Activated effector memory CD4-positive, alpha-beta T cell treated with Interleukin-2 at 50 U/mL for 16 hours (primary cell): ENCODE data around the gene COPZ2.
"Not testable (repeated sequence)": the region's sequence is repeated elsewhere in the genome, so short reads cannot be mapped to it uniquely, and the experiment has no call there.

Experiments used
- DNase-seq: peaks from one replicate; pipeline ENCODE4 v3.0.0-alpha.2; 2020

Gene COPZ2

DNA sequence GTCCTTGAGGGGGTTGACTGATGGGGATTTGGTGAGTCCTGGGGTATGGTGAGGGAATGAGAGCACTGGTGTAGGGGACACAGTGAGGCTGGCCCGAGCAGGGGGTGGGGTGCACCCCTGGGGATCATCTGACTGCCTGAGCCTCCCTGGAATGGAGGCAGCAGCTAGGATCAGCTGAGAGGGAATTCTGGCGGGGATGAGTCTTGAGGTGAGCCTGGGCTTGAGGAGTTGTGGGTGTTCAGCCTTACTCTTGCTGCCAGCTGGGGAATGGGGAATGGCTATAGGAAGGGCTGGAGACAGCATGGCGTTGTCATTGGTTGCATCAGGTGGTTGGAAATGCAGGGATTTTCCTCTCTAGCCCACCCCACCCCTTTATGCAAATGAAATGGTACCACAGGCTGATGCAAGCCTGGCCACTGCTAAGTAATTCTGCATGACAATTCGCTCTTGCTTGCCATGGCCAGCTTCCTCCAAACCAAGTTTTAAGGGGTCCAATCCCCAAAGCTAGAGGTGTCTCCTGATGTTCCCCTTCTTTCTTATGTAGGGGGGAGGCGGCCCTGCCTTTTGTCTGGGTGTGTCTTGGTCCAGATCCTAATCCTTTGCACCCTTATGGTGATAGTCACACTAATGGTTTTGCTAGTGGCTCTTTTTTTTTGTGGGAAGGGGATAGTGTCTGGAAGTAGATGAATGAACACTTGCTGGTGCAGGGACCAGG lies 18.1 kb upstream of the COPZ2 start:
- no peak for DNase-seq

- DNase-seq, result no peak
These were observed 16.9 kb upstream of the COPZ2 start for GRCh38 chr17:48054238-48055185.

- DNase-seq, result no peak
These were observed 16.2 kb upstream of the COPZ2 start for GRCh38 chr17:48053758-48054237.

DNA sequence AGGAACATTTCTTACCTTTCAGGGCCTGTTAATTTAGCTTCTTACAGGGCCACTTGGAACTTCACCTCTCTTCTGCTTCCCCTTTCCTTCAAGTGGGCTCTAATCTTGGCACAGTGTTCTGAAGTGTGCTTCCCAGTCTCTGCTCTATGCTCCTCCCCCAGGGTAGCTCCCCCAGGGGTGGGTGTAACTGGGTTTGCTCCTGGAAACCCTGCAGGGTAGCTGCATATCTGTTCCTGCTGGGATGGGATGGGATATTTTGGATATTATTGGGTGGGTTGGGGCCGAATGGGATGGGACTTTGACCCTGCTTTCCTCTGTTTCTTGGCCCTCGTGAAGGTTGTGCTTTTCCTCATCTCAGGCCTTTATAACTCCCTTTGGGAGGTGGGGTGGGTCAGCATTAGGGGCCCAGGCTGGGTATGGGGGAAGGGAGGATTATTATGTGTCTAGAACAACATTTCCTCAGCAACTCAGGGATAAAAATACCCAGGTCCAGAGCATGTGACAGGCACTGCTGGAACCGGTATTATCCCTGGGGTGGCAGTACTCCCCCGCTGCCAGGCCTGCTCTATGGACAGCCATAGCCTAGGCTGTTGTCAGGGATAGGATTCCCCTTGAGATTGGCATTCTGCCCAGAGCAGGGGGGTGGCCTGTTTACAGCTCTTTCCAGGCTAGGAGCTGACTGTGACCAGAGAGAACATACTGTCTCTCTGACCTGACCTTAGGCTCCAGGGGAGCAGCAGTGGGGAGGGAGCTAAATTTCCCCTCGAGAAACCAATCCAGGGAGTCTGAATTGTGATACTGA lies 15.6 kb upstream of the COPZ2 start:
- no peak for DNase-seq

DNA sequence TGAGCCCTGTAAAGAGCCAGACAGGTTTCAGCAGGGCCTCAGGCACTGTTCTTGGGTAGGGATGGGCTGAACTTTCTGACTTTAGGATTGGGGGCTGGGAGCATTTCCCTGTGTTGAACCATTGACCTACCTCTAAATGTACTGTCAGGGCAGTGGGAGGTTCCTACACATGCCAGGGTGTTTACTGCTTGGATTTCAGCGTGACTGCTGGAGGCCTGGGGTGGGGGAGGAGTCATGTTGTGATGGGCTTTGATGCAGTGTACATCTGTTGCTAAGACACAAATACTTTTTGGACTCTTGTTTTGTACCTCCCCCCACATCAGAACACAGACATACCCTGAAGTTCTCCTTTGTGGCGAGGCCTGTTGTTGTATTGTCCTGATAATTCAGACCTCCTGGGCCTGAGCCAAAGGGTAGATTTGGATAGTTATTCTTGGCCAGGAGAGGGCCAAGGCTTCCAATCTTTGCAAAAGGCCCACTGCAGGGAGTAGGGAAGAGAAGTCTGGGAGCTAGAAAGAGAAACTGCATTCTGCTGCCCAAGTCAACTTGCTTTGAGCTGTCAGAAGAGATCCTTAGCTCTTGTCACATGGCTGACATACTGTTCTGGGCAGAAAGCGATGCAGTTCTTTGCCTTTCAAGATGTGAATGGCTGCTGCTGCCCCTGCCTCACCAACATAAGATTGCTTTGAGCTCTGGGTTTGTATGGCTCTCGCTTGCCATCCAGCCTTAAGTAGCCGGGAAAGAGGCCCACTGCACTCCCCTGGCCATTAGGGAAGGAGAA lies 14.3 kb upstream of the COPZ2 start:
- no peak for DNase-seq

GRCh38 chr17:48051283-48051682 lies 13.7 kb upstream of the COPZ2 start:
- DNase-seq, result no peak

GRCh38 chr17:48048384-48049126 lies 11.0 kb upstream of the COPZ2 start:
- DNase-seq, result no peak

DNA sequence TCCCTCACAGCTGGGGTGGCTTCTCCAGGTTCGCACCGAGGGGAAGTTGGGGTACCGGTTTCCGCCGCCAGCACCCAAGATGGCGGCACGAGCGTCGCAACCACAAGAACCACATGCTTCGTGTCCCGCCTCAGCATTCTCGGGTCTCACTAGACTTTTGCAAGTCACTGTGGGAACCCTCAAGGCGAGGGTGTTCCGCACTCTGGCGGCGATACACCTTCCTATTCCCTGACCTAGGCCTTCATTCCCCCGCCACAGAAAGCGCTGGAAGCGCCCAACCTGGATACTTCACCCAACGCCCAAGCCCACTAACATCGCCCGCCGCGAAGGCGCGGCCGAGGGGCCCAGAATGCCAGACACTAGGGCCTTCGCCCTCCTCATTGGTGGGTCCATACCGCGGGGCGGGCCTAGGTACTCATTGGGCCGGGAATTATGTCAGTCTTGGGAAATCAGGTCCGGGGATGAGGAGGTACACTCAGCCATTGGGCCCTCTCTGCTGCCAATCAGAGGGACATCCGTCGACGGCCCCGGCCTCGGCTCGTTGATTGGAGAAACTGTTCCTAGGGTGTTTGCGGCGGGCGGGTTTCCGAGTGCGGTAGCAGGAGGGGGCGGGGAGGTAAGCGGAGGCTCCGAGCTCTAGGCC lies 10.3 kb upstream of the COPZ2 start, which contains the start of gene NFE2L1:
TSS of gene NFE2L1 (plus strand) at position 619 of the 643 bp plus-strand sequence. CDS start 2,760 bp downstream, outside the sequence.
- DNase-seq, result peak; percentile 96

- DNase-seq, result no peak
These were observed 9.6 kb upstream of the COPZ2 start for GRCh38 chr17:48047113-48047740.

DNA sequence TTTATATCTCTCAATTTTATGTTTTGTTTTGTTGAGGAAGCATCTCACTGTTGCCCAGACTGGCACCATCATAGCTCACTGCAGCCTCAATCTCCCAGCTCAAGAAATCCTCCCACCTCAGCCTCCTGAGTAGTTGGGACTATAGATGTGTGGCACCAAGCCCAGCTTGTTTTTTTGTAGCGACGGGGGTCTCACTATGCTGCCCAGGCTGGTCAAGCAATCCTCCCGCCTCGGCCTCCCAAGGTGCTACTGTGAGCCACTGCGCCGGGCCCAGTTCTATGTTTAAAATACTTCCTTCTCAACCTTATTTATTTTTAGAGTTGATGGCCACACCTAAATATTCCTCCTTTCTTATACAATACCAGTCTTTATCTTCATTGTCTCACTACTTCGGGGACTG lies 8.7 kb upstream of the COPZ2 start:
- no peak for DNase-seq

DNA sequence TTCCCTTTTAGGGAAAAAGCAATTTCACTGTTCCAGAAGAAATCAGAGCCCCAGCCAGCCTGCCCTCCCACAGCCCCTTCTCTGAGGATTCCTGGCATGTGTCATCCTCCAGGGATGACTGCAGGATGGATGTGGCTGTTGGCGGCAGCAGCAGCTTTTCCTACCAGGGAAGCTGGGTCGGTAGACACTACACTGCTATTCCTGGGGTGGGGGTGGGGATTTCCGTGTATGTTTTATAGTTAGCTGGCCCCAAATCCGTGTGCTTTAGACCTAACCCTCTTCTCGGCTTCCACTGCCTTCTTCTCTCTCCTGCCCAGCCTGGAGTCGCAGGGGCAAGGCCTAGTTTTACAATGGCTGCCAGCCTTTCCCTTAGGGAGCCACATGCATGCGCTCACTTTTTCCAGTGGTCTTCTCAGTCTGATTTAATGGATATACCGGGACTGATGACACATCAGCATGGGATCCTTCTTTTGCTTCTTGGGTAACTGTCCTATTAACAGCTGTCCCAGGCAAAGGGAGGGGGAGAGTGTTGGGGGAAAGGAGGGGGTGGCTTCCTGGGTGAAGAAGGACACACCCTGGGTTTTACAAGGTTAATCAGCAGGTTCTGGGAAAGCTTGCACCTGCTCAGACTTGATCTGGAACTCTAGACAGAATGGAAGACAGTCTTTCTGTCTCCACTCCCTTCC lies 7.9 kb upstream of the COPZ2 start:
- no peak for DNase-seq

- no peak for DNase-seq
These were observed 7.3 kb upstream of the COPZ2 start for GRCh38 chr17:48044851-48045250.

- DNase-seq, result no peak
These were observed 5.6 kb upstream of the COPZ2 start for GRCh38 chr17:48043176-48043575.

DNA sequence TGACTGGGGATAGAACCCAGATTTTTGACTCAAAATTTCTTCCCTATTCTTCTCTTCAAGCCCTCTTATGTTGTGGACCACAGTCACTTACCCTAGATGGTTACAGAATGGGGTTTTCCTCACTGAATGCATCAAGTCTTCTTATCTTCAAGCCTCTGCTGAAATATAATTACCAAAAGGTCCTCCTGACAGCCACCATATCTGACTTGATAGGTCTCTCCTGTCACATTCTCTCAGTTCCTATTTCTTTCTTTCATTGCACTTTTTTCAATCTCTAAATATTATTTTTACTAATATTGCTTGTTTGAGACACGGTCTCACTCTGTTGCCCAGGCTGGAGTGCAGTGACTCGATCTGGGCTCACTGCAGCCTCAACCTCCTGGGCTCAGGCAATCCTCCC lies 1.1 kb upstream of the COPZ2 start:
- DNase-seq, result no peak

DNA sequence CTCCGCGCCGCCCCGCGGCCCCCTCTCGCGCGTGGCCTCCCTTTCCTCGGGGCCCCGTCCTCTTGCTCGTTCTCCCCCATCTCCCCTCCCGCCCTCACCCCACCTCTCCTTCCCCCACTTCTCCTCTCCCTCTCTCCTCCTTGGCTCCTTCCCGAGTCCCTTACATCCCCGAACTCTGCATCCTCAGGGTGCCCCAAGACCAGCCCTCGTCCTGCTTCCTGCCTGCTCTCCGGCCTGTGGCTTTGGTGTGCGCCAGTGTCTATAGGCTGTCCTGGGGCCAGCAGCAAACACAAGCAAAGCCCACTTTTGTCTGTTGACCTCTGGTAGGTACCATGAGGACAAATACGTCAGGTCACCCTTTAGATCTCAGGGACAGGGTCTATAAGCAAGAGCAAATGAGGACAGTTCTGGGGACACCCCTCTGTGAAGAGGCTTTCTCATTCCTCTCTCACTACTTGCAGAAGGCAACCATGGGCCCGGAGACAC lies 284 bp upstream of the COPZ2 start:
- no peak for DNase-seq

- no peak for DNase-seq
These were observed 933 bp downstream of the COPZ2 start for GRCh38 chr17:48036693-48037035.

GRCh38 chr17:48034734-48035133 lies 2.9 kb downstream of the COPZ2 start:
- not testable (repeated sequence) for DNase-seq

GRCh38 chr17:48031966-48032365 lies 5.6 kb downstream of the COPZ2 start:
- DNase-seq, result no peak

DNA sequence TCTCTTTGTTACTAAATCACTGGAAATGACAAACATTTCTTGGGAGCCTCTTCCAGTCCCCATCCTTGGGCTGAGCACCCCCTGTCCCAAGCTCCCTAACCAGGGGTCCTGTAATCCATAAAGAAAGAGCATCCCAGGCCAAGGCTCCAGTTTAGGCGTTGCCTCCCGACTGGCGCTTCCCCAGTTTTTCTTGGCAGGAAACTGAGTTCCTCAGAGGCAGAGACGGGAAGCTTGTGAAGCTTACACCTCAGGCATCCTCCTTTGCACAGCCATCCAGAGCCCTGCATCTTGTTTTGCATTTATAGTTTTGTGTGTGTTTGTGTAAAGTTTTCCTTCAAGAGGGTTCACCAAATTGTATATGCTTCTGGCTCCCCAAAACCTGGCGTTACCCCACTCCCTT lies 7.1 kb downstream of the COPZ2 start:
- no peak for DNase-seq

DNA sequence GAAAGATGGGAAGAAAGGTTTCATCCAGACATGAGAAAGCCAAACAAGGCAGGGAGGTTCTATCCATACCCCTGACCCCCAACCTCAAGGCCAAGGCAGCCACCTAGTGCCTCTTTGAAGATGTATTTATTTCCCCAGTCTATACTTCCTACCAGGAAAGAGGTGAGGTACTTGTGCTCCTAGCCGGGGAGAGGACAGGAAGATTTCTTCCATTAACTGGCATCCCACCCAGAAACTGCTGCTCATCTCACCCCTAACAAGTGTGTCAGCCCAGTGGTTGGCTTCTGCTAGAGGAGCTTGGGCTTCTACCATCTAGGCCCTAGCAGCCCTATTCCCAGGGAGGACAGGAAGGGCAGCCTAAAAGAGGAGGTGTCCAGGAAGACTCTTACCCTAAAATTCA lies 8.9 kb downstream of the COPZ2 start:
- DNase-seq, result no peak
